ENCODE data around the gene SMARCC2. TPM values are rescaled to one million over a fixed set of nuclear protein-coding genes. Genes with fewer than 3 reads are reported as not detected.

SMARCC2 gene
- total RNA-seq, 1 donor from 2014 or later: 45.8 TPM

DNA sequence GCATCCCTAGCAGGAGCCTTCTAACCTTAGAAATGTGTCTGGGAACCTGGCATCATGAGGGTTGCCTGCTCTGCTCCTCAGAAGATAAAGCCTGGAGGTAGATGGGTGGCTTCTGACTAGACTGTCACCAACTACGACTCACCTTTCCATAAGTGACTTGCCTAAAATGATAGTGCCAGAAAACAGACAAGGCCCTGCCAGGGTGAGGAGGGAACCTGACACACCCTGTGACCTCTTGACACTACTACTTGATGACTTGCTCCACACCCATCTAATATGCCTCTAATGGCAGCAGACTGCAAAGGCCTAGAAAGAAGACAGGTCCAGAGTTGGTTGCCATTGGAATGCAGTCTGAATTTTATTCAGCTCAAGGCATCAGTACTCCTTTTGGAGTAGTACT lies 23.1 kb upstream of the SMARCC2 start:
- no peak for DNase-seq (ENCODE audit: low read depth in 2 of 2)

DNA sequence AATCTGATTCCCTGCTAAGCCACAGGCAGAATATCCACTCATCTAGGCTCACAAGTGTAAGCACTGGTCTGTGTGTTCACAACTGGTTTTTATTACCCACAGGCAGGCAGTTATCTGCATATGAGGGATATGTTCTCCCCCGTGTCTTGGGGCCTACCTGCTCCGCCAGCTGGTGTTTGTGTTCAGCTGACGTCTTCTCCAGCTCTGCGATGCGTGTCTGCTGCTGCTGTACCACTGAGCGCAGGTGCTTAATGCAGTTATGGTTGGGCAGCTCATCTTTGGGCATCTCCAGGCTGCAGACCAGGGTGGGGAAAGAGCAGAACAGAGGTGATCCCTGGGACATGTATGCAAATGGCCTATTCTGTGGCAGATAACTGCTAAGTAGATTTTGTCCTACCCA lies 18.7 kb upstream of the SMARCC2 start:
- no peak for DNase-seq (ENCODE audit: low read depth in 2 of 2)

DNA sequence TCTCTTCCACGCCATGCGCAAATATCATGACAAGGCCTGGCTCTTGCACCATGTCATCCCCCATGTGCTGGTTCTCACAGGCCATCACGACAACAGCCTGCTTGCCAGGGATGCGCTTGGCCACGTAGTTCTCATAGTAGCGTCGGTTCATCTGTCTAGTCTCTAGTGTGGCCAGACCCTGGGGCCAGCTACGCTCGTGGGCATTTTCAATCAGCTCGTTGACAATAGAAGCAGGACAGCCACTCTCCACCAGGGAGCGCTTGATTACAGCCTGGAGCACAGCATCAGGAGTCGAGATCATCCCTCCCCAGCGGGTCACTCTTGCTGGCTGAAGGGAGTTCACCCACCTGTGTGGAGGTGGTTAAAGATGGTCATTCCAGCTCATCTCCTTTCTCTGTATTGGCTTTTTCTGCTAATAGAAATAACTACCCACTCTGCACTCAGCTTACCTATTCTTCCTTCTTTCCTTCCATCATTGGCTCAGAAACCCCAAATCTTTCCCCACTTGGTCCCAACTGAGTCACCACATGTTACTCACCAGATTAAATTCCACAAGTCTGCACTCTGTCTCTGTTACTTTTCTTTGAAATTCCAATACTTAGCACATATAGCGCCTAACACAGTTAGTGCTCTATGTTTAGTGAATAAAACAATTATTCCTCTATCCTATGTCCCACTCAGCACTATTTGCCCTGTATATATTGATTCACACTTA lies 17.3 kb upstream of the SMARCC2 start:
- DNase-seq (ENCODE audit: low read depth in 2 of 2): peak; percentile 74 to 79

DNA sequence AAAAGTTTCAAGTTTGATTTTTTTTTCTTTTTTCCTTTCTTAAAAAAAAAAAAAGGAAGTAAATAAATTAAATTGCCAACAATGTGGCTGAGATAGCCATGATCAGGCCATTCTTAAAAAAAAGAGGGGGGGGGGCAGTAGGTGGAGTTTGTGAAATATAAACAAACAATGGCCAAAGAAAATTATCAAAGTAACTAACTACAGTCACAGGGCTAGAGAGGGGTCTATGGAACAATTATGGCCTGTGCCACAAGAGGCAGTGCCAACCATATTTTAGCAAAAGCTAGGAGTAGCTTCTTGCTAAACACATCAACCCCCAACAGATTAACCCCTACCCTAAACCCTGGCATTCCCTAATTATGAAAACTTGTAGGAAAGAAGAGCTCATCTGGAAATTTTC lies 16.2 kb upstream of the SMARCC2 start:
- no peak for DNase-seq (ENCODE audit: low read depth in 2 of 2)

DNA sequence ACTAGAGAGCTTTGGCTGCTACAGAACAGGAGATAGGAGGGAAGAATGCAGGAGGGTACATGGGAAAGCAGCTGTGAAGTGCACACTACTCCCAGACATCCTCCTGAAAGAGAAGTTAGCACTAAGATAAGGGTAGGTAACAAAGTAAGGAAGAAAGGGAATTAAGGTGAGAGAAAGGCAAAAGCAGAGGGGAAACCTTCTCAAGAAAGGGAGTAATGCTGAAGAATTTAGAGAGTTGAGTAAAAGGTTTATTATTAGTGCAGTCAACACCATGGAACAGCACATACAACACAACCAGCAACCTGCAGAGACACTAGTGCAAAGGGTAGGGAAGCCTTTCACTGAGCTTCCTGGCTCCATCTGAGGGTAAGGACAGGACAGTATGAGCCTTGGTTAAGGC lies 15.0 kb upstream of the SMARCC2 start:
- no peak for DNase-seq (ENCODE audit: low read depth in 2 of 2)

DNA sequence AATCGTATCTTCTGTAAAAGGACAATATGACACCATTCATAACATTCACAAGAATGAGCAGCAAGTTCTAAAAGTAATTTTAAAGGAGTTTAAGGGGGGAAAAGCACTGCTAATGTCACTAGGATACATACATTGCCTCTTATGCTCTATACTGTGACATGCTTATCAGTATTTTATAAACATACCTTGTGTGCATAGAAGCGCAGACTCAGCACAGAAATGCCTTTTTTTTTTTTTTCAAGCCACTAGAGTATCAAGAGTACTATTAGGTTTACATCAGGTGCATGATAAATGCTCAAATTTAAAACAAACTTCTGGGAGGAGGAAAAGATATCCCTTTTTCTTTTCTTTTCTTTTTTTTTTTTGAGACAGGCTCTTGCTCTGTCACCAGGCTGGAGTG lies 13.6 kb upstream of the SMARCC2 start:
- no peak for DNase-seq (ENCODE audit: low read depth in 2 of 2)

DNA sequence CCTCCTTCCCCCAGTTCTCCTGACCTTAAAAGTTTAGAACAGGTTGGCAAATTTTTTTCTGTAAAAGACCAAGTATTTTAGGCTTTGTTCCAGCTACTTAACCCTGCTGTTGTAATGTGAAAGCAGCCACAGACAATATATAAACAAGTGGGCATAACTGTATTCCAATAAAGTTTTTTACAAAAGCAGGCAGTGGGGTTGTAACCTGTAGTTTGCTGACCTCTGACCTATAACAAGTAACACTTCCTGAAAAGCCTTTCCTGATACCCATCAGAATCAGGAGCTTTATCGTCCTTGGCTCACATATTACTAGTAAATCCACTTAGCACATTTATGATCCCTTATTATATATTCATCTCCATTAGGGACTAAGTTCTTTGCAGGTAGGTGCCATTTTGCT lies 13.1 kb upstream of the SMARCC2 start:
- peak in 1 of 2 donors; percentile 22 for DNase-seq (ENCODE audit: low read depth in 2 of 2)

DNA sequence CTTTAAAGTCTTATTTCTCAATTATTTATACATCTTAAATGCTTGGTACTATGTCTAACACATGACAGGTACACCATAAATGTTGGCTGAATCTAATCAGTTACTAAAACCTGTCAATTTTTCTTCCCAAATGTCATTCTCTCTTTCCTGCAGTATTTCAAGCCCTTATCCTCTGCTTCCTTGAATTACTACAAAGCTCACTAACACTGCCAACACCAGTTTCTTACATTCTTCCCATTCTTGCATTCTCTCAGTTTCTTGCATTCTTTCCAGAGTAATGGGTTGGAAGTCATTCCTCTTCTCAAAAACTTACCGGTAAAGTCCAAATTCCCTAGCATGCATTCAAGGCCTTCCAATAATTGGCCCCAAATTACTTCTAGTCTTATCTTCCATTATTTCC lies 9.6 kb upstream of the SMARCC2 start:
- no peak for DNase-seq (ENCODE audit: low read depth in 2 of 2)

DNA sequence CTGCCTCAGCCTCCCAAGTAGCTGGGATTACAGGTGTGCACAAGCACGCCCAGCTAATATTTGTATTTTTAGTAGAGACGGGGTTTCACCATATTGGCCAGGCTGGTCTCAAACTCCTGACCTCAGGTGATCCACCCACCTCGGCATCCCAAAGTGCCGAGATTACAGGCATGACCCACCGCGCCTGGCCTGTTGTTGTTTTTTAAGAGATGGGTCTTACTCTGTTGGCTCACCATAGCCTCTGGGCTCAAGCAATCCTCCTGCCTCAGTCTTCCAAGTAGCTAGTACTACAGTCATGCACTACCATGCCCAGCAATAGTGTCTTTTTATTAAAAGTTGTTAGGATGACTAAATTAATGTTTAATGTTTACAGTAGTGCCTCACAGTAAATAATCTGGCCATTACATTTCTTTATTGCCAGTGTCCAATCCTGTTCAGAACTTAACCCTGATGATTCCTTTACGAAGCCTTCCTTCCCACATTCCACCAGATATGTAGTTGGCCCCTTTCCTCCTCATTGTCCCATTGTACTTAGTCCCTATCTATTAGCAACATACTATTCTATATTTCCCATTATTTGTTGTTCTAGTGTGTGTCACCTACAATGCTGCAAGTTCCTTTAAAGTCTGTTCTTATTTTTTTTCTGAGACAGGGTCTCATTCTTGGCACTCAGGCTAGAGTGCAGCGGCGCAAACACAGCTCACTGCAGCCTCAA lies 8.8 kb upstream of the SMARCC2 start:
- peak; percentile 28 to 34 for DNase-seq (ENCODE audit: low read depth in 2 of 2)

DNA sequence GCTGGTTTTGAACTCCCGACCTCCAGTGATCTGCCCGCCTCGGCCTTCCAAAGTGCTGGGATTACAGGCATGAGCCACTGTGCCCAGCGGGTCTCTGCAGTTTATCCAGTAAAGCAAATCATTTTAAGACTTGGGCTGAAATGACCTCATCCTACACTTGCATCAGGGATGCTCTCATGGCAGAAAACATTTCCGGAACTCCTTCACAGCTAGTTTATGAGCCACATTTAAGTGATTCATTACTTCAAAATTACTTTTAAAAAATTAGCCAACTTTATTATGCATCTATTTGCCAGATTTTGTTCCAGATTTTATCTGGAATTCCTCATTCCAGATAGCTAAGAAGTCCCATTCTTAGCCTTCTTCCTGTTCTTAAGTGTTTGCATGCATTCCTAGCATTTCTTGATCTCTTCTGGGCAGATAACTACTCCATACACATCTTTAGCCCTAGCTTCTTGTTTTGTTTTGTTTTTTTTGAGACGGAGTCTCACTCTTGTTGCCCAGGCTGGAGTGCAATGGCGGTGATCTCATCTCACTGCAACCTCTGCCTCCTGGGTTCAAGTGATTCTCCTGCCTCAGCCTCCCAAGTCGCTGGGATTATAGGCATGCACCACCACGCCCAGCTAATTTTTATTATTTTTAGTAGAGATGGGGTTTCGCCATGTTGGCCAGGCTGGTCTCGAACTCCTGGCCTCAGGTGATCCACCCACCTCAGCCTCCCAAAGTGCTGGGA lies 7.7 kb upstream of the SMARCC2 start:
- peak in 1 of 2 donors; percentile 96 for DNase-seq (ENCODE audit: low read depth in 2 of 2)

DNA sequence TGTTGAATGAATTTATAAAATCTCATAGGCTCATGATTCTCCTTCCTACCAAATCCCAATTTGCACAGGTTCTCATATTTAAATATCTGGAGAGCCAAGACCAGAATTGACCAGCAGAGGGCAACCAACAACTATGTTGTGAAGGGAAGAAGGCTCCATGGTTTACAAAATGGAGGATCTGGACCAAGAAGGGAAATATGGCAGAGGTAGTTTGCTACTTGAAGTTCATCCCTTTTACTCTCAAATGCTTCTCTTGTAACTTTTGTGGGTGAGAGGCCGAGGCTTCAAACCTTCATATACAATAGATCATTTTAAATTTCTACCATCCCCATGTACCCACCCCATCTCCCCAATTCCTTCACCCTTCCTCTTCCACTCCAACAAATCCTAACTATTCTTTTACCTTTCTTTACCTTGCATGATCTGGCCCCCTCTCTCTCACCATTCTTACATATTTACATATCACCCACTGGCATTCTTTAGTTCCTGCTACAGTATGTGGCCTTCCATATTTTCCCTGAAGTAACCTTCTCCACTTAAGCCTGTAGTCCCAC lies 3.8 kb upstream of the SMARCC2 start:
- peak; percentile 91 to 92 for DNase-seq (ENCODE audit: low read depth in 2 of 2)

DNA sequence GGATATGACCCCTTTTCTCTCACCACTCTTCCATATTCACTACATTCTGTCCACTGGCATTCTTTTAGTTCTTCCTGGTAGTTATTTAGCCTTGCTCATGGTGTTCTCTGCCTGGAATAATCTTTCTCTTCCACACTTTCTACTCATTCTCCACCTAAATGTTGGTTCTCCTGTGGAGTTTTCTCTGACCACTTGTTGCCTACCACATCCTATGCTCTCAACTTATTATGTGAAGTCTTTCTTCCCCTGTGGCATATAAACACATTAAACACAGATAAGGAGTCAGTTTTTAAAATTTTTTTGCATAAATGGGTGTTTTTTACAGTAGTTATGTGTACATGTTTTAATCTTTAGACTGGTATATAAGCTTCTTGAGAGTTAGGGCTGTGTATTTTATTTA lies 3.3 kb upstream of the SMARCC2 start:
- DNase-seq (ENCODE audit: low read depth in 2 of 2): no peak

DNA sequence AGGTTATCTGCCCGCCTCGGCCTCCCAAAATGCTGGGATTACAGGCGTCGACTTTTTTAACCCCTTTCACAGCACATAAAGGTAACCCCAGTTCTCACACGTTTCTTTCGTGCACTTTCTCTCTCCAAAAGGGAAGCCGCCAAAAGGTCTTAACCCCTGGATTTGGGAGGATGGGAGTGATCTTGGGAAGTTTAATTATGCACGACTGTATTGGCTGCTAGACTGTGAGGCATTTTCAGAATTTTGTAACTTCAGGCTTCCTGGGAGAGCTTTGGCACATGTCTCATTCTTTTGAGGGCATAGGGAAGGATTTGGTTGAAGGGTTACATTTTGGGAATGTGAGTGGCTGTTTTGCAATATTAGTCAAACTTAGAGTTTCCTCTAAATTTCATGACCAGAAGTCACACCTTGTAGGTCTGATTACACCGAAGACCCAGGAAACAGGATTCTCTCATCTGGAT lies 1.4 kb upstream of the SMARCC2 start:
- DNase-seq (ENCODE audit: low read depth in 2 of 2): no peak

DNA sequence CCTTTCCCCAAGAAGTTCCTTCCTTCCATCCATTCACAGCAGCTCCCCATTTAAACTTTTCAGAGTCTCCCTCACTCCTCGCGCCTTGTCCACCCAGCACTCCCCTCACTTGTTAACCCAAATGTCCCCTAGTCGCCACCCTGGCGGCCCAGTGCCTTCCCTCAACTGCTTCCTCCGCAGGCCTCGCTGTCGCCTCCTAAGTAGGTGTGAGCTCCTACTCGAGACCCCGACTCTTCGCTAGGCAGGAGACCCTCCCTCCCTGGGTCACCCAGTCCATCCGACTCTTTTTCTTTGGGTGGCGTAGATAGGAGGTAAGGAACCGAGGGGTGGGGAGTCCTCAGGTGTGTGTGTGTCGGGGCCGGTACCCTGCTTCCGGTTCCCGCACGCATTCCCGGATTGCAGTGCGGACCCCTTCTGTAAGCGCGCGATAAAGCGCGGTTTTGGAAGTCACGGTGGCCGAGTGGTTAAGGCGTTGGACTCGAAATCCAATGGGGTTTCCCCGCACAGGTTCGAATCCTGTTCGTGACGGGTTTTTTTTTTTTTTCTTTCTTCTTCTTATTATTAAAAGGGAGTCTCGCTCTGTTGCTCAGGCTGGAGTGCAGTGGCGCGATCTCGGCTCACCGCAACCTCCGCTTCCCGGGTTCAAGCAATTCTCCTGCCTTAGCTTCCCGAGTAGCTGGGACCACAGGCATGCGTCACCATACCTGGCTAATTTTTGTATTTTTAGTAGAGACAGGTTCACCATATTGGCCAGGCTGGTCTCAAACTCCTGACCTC lies 823 bp upstream of the SMARCC2 start:
- DNase-seq (ENCODE audit: low read depth in 2 of 2): peak; percentile 90 to 91

DNA sequence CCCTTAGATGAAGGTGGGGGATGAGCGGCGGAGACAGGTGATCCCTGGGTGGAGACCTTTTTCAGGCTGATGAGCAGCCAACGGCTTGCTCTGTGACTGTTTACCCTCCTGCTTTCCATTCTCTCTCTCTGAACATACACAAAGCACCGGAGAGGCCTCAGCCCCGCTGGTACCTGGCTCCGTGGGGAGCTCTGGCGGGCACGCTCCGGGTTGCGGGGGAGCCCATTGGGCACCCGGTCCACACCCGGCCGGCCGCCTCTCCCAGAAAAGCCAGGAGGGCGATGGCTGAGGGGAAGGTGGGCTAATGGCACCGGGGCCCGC lies 545 bp downstream of the SMARCC2 start:
- peak in 1 of 2 donors; percentile 21 for DNase-seq (ENCODE audit: low read depth in 2 of 2)

DNA sequence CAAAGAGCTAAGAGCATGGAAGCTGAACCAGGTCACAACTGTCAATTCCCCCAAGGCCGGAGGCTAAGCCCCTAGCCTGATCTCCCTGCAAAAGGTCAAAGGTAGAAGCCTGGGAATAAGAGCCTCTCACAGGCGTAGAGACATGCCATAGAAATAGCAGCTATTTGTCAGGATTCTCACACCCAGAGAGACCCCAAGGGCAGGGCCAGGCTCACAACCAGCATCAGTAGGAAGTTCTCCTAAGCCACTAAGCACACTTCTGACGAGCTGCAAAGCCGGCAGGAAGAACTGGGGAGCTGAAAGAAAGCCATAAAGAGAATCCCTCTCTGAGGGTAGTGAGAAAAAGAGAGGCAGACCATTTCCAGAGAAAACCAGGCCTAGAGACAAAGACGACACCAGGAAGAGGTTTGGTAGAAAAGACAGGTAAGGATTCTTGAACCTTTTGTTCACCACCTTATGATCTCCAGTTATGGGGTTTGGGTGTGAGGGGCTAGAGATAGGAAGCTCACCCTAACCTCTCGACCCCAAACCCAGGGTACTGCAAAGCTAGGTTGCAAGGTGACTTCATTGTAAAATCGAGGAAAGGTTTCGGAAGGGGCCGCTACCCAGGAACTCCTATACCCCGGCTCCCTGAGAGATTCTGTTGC lies 1.0 kb downstream of the SMARCC2 start:
- DNase-seq (ENCODE audit: low read depth in 2 of 2): no peak

DNA sequence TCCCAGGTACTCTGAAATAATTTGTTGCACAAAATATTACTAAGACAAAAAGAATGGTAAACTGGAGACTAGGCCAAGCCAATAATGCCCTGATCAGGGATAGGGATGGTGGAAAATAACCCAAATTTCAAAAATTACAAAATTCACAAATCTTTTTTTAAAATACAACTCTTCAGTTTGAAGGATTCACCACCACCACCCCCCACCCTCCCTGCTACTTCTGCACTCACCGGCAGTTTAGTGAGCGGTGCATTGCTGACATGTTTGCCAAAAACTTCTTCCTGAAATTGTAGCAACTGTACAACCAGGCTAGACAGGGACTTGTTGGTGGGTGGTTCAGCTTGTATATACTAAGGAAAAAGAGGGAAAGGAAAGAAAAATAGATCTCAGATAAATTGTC lies 2.3 kb downstream of the SMARCC2 start:
- no peak for DNase-seq (ENCODE audit: low read depth in 2 of 2)

DNA sequence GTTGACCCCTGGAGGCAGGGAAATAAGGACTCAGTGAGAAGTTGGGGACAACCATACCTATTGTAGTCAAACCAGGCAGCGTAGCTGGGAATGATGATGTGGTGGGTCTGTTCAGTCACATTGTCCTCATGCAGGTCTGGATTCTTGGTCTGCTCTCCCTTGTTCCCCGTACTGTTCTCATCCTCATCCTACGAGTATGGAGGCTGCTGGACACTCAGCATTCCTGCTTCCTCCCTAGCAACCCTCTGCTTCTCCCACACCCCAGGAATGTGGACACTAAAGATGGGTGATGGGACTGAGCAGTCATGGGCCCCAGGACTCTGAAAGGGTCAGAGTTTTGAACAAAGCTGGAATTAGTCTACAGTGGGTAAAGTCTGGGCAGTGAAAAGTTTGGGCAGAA lies 10.9 kb downstream of the SMARCC2 start:
- DNase-seq (ENCODE audit: low read depth in 2 of 2): no peak

DNA sequence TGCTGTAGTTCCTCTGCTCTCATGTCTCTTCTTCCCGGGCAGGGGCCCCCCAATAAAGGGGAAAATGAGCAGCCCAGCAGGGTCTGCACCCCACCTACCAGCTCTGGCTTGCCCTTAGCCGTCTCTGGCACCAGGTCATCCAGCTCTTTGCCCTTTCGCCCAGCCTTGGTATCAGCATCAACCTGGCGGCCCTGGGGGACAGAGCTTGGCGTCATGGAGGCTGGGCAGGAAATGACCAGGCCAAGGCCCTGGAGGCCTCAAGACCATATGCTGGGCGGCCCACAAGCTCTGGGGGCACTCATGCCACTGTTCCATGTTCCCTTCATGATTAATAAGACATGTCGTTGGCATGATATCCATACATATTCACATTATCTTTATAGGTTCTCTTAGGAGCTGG lies 16.4 kb downstream of the SMARCC2 start:
- DNase-seq (ENCODE audit: low read depth in 2 of 2): no peak

DNA sequence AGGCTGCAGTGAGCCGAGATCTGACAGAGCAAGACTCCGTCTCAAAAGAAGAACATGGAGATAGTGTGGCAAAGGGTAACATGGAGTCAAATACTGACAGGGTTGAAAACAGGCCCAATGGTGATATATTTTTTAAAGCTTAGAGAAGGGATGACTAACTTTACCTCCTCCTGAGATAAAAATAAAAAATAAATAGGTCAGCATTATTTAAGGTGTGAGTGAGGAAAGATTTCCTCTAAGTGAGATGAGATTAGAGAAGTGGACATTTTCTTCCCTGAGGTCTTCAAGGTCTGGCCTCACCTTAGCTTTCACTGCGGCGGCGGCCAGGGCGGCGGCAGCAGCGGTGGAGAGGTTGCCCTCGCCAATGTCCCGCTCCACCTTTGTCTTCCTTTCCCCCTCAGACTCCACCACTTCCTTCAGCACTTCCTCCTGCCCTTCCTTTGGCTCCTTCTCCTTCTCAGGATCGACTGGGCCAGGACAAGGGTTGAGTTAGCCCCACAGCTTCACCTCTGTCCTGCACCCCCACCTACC lies 20.0 kb downstream of the SMARCC2 start:
- no peak for DNase-seq (ENCODE audit: low read depth in 2 of 2)

DNA sequence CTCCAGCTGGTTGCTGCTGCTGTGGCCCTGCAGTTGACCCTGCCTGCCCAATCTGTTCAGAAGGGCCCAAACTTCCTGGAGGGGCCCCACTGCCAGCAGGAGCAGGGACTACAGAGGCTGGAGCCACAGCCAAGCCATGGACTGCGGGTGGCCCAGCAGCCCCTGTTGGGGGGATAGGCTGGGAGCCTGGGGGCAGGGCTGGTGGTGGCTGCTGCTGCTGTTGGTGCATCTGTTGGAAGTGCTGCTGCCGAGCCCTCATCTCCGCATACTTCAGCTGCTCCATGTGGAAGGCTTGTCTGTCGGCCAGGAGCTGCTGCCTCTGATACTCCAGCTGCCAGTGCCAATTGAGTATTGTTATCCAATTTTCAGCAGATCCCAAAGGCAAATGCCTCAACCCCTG lies 23.9 kb downstream of the SMARCC2 start:
- DNase-seq (ENCODE audit: low read depth in 2 of 2): no peak
